Esophagus (tissue), 2 donors: ENCODE measurements around the gene CASZ1. TPM values are rescaled to one million over a fixed set of nuclear protein-coding genes. Genes with fewer than 3 reads are reported as not detected.

Experiments
- H3K27ac ChIP-seq, 2 donors: one replicate each; pipeline ENCODE4 v1.5.1; 2013; ENCODE audit warnings: low read depth in 2 of 2, mild to moderate bottlenecking in 2 of 2, inconsistent platforms in 1 of 2, low read length in 1 of 2, moderate library complexity in 1 of 2
- H3K27me3 ChIP-seq, 2 donors: one replicate each; pipeline ENCODE4 v1.6.1; 2013; ENCODE audit warnings: low read length in 2 of 2, control low read depth in 1 of 2, mild to moderate bottlenecking in 1 of 2; ENCODE audit not compliant: insufficient read depth in 2 of 2, control insufficient read depth in 1 of 2
- H3K36me3 ChIP-seq, 2 donors: one replicate each; pipeline ENCODE4 v1.6.1; 2013; ENCODE audit warnings: low read length in 1 of 2; ENCODE audit not compliant: control insufficient read depth in 2 of 2, insufficient read depth in 2 of 2
- H3K4me1 ChIP-seq, 2 donors: one replicate each; pipeline ENCODE4 v1.6.1; 2013; ENCODE audit warnings: low read length in 1 of 2; ENCODE audit not compliant: control insufficient read depth in 2 of 2, insufficient read depth in 2 of 2
- H3K4me3 ChIP-seq, 2 donors: one replicate each; pipeline ENCODE4 v1.5.1; 2013; ENCODE audit warnings: low read length in 2 of 2, mild to moderate bottlenecking in 2 of 2, low read depth in 1 of 2, moderate library complexity in 1 of 2
- H3K9me3 ChIP-seq, 2 donors: one replicate each; pipeline ENCODE4 v1.6.1; 2013; ENCODE audit warnings: mild to moderate bottlenecking in 2 of 2, low read depth in 1 of 2, low read length in 1 of 2, moderate library complexity in 1 of 2; ENCODE audit not compliant: control insufficient read depth in 2 of 2, insufficient read depth in 1 of 2
- WGBS, 2 donors: extraction: QIAGEN DNeasy Blood & Tissue Kit; methylation state at CpG; one replicate each; pipeline ENCODE4 v1.1.7; 2013; 5-methylcytosine and 5-hydroxymethylcytosine counted together
- polyA plus RNA-seq, 2 donors: library from polyadenylated mRNA; stranded (reverse); fragments of 200-250 nt; gene quantifications; one replicate each; pipeline ENCODE4 v1.2.3, GENCODE V29; 2013
- donor health status: healthy with polysubstance abuse.
- donor health status: Bipolar disorder and iron deficiency.

The CASZ1 gene
- polyA plus RNA-seq, 2 donors, result 10.8 to 18.1 TPM

DNA sequence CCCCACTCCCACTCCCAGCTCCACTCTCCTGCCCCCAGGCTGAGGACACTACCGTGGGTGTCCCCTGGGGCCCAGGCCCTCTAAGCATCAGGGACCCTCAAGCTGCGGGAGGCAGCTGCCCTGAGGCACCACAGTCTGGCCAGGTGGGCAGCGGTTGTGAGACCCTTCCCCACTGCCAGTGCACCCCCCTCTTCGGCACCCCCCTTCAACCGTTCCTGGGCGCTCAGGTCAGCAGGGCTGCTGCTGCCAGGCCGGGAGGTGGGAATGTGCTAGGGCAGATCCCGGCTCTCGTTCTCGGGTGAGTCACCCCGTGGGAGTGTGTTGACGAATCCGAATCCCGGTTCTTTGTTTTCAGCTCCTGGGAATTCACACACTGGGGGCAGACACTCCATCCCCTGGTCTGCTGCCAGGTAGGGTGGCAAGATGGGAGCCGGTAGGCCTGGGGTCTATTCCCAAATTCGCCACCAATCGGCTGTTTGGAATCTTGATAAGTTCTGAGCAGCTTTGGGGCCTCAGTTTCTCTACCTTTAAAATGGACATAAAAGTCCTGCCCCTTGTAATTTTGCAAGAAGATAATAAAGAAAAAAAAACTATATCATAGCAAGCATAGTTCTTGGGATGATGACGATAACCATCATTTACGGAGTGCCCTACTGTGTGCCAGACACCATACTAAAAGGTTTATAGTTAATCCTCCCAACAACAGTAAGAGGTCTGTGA is 28.5 kb upstream of the CASZ1 start:
- Histone ChIP-seq H3K27me3 (no peaks in the 10 kb centered on the region), H3K4me1 (peaks cover 0 to 15% of the 10 kb centered on the region in 2 donors), H3K9me3 (no peaks in the 10 kb centered on the region), H3K4me3 (no peak overlapping the region), H3K36me3 (no peaks in the 10 kb centered on the region), H3K27ac (peak overlapping the region; percentile 84 to 90)
- 35 to 52% methylated on average over 19 of the region's 19 CpGs for WGBS, 2 donors

DNA sequence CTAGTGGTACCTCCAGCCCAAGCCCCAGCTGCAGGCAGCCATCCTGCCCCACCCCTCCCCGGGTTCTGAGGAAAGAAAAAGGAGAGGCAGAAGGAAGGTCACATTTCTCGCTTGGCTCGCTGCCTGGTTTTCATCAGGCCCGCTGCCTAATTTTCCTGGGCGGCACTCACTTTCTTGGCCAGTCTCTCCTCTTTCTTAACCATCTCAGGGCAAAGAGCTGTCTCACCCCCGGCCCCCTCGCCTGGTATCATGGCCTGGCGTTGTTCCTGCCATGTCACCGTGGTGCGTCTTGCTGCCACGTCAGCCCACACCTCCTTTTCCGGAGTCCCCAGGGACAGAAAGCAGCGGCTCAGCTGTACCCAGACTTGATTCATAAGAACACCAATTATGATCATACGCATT is 26.6 kb upstream of the CASZ1 start:
- no peak overlapping the region for H3K4me3 ChIP-seq
- H3K4me1 ChIP-seq, result peaks cover 4 to 28% of the 10 kb centered on the region in 2 donors
- no peaks in the 10 kb centered on the region for H3K36me3 ChIP-seq
- WGBS, 2 donors, result 35 to 42% methylated on average over 14 of the region's 14 CpGs
- H3K9me3 ChIP-seq, result no peaks in the 10 kb centered on the region
- H3K27me3 ChIP-seq, result no peaks in the 10 kb centered on the region
- H3K27ac ChIP-seq, result peak overlapping the region; percentile 89 to 94

DNA sequence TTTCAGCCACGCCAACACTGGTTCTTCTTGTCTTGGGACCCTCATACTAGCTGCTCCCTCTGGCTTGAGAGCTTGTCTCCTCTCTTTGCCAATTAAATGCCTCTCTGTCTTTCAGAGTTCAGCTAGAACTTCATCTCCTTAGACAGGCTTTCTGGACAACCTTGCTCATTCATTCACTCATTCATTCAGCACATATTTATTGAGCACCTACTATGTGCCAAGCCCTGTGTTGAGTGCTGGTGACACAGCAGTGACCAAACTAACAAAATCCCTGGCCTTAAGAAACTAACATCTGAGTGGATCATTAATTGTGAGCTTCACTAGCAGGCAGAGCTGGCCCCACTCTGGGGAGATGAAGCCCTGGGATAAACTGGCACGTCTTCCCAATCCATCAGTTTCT is 24.9 kb upstream of the CASZ1 start:
- no peaks in the 10 kb centered on the region for H3K9me3 ChIP-seq
- peaks cover 4 to 28% of the 10 kb centered on the region in 2 donors for H3K4me1 ChIP-seq
- H3K27ac ChIP-seq, result no peak overlapping the region
- no peak overlapping the region for H3K4me3 ChIP-seq
- H3K27me3 ChIP-seq, result no peaks in the 10 kb centered on the region
- 84 to 91% methylated on average over 2 of the region's 2 CpGs for WGBS, 2 donors
- H3K36me3 ChIP-seq, result no peaks in the 10 kb centered on the region

DNA sequence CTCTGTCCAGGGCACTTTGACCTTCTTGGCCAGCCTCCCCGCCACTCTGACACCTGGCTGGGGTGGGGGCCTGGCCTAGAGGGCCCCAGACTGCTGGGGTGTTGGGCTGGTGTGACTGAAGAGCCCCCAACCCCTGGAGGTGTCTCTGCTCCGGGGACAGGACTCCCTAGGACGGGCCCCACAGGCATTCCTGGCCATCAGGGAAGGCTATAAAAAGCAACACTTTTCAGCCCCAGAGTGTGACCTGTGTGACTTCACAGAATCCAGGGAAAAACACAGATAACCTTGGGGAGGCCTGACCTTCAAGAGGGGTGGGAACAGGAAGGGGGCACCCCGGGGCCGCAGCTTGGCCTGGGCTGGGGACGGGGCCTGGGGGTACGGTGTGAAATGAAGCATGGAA is 24.0 kb upstream of the CASZ1 start:
- Histone ChIP-seq H3K4me3 (no peak overlapping the region), H3K27me3 (no peaks in the 10 kb centered on the region), H3K27ac (no peak overlapping the region), H3K9me3 (no peaks in the 10 kb centered on the region), H3K4me1 (peaks cover 8 to 32% of the 10 kb centered on the region in 2 donors), H3K36me3 (no peaks in the 10 kb centered on the region)
- WGBS, 2 donors, result 81% methylated on average over 7 of the region's 7 CpGs

DNA sequence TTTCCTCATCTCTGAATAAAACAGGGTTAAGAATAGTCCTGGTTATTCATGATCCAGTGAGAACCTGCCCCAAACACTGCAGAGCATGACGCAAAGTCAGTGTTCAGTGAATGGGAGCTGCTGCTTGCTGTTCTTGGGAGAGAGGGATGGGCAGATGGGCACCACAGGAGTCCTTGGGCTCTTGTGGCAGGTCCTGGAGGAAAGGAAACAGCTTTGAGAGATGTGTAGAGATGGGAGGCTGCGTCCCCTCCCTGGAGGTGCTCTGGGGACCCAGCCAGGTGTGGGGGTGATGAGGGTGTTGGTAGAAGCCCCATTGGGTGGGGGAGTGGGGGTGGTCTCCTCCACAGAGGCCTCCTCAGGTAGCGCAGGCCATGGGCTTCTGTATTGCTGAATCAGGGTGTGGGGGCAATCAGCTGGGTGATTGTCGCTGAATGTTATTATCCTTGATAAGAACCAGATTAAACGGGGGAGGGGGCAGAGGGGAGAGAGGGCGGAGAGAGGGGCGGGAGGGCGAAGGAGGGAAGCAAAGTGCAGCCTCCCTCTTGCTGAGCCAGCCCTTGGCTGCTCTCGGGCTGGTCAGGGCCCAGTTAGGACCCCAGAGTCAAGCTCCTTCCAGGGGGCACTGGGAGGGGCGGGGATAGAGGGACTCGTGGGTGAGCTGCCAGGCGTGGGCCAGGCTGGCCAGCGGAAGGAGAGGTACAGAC is 22.9 kb upstream of the CASZ1 start:
- Histone ChIP-seq H3K9me3 (no peaks in the 10 kb centered on the region), H3K36me3 (no peaks in the 10 kb centered on the region), H3K27ac (peak overlapping the region; percentile 32 to 86), H3K4me3 (no peak overlapping the region), H3K27me3 (no peaks in the 10 kb centered on the region), H3K4me1 (peaks cover 8 to 32% of the 10 kb centered on the region in 2 donors)
- 78% methylated on average over 12 to 13 of the region's 13 CpGs for WGBS, 2 donors

DNA sequence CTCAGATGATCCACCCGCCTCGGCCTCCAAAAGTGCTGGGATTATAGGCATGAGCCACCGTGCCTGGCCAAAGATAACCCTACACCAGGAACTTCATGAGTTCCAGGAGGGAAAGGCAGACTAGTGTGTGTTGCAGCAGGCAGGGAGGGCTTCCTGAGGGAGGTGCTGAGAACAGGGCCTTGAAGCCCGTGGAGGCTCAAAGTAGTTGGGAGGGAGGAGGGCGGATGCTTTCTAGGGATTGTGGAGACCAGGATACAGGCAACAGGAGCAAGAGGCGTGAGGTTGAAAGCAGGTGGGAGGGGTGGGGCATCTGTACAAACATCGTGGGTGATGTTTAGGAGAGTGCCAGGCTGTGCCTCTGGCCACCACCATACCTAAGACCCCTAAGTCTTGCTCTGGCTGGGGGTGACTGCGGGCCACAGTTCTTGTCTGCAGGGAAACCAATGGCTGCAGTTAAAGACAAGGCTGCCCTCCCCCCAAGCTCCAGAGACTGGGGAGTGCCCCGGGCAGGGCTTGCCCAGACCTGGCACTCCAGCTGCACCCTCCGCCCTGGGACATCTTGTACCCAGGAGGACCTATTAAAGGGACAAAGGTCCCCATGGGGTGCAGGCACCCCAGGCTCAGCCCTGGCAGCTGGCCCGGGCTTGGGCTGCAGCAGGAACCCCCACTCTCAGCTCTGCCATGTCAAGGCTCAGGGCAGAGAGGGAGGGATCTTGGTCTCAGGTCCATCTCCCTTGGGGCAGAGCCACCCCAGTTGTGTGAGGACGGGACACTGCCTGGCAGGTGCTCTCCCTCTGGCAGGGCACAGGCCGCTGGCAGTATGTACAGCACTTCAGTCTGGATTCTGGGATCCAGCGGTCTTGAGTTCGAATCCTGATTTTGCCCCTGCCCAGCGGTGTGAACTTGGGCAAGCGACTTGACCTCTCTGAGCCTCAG is 22.1 kb upstream of the CASZ1 start:
- no peak overlapping the region for H3K4me3 ChIP-seq
- peaks cover 8 to 27% of the 10 kb centered on the region in 2 donors for H3K4me1 ChIP-seq
- no peaks in the 10 kb centered on the region for H3K27me3 ChIP-seq
- no peaks in the 10 kb centered on the region for H3K36me3 ChIP-seq
- peak overlapping the region; percentile 32 to 86 for H3K27ac ChIP-seq
- WGBS, 2 donors, result 58 to 61% methylated on average over 17 of the region's 17 CpGs
- H3K9me3 ChIP-seq, result no peaks in the 10 kb centered on the region

DNA sequence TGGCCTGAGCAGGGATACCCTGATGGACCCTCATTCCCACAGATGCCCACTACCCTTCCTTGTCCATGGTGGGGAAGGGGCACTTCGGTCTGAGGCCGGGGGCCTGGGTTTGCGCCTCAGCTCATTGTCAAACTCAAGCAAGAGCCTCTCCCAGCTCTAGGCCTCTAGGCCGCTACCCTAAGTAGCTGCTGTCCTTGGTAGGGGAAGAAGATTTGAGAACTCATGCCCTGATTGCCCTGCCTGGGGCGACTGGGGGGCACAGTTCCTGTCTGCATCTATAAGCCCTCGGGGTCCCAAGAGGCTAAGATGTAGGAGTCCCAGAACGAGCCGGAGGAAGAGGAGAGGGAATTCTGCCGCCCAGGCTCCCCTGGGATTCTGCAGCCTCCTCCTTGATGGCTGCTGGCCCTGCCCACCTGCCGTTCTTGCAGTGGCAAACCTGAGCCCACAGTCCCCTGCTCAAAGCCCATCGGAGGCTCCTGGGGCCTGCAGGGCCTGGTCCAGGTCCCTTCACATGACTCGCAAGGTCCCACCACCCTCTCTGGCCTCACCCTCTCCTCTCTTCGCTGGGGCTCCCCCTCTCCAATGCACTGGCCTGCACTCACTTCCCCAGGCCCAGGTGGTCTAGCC is 20.4 kb upstream of the CASZ1 start:
- Histone ChIP-seq H3K36me3 (no peaks in the 10 kb centered on the region), H3K4me3 (no peak overlapping the region), H3K4me1 (peaks cover 8 to 25% of the 10 kb centered on the region in 2 donors), H3K27ac (no peak overlapping the region), H3K9me3 (no peaks in the 10 kb centered on the region), H3K27me3 (no peaks in the 10 kb centered on the region)
- WGBS, 2 donors, result 83 to 89% methylated on average over 13 of the region's 13 CpGs

DNA sequence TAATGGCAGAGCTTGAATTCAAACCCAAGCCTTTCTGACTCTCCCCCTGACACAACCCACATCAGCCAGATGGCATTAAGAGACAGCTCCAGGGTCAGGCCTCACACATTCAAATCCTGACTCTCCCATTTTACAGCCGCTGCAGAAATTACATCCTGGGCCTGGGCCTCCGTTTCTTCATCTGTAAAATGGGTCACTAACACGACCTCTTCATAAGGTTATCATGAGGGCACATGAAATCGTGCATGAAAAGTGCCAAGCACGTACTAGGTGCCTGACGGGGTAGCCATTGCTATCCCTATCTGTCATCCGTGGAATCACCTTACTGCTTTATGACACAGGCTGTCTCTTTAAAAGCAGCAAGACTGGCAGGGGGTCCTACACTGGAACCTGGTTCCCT is 19.8 kb upstream of the CASZ1 start:
- Histone ChIP-seq H3K36me3 (no peaks in the 10 kb centered on the region), H3K4me3 (no peak overlapping the region), H3K27ac (peak overlapping the region; percentile 25 to 81), H3K4me1 (peaks cover 8 to 25% of the 10 kb centered on the region in 2 donors), H3K9me3 (no peaks in the 10 kb centered on the region), H3K27me3 (no peaks in the 10 kb centered on the region)
- 77 to 80% methylated on average over 7 of the region's 7 CpGs for WGBS, 2 donors

DNA sequence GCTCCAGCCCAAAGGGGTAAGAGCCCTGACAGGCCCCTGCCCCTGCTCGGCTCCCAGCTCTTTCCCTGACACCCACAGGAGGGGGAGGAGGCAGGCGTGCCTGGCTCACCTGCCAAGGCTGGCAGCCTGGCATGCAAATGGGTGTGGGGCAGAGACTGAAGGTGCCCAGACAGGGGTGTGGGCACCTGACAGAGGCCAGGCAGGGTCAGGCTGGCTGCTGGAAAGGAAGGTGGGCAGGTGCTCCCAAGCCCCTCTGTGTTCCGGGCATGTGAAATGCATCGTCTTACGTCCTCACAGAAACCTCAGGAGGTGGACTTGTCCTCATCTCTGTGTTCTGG is 19.4 kb upstream of the CASZ1 start:
- peaks cover 8 to 25% of the 10 kb centered on the region in 2 donors for H3K4me1 ChIP-seq
- H3K9me3 ChIP-seq, result no peaks in the 10 kb centered on the region
- no peak overlapping the region for H3K4me3 ChIP-seq
- no peaks in the 10 kb centered on the region for H3K27me3 ChIP-seq
- H3K27ac ChIP-seq, result peak overlapping the region; percentile 81 to 86
- 55 to 68% methylated on average over 5 of the region's 5 CpGs for WGBS, 2 donors
- no peaks in the 10 kb centered on the region for H3K36me3 ChIP-seq
